ENCODE data around the gene HSD11B2. TPM values are rescaled to one million over a fixed set of nuclear protein-coding genes. Genes with fewer than 3 reads are reported as not detected.

Gene HSD11B2
- total and polyA plus RNA-seq, 8 donors, result 1.4 to 11.3 (median 6.3) TPM

GRCh38 chr16:67482233-67482924 lies 51.5 kb downstream of the HSD11B2 start:
- peaks cover 8 to 34% (median 13%) of the 10 kb centered on the region in 3 donors for H3K4me1 ChIP-seq

GRCh38 chr16:67483150-67483549 lies 52.2 kb downstream of the HSD11B2 start, which contains the start of gene AGRP:
Gene AGRP, minus strand, starts transcription at chr16:67483547. Its CDS starts 149 bp downstream, at chr16:67483398.
- DNase-seq (peak in 1 of 6 donors; percentile 42), FAIRE-seq (no peak), ATAC-seq (no peak)
- H3K27me3 ChIP-seq, result no peaks in the 10 kb centered on the region
- 94 to 97% methylated on average over 6 of the region's 6 CpGs for WGBS, 2 donors
- H3K9me3 ChIP-seq, result no peaks in the 10 kb centered on the region
- H3K36me3 ChIP-seq, result peaks cover 0 to 8% (median 0%) of the 10 kb centered on the region in 3 donors
- intact Hi-C loops (cut with DNase I), result no loop called here
- H3K4me3 ChIP-seq, result no peak within 1 kb of the TSS
- H3K4me1 ChIP-seq, result peaks cover 8 to 28% (median 11%) of the 10 kb centered on the region in 3 donors
- no peak within 1 kb of the TSS for H3K27ac ChIP-seq
- TF ChIP-seq CTCF (IDR thresholded peaks at IDR 0.05), result no peak

More at GRCh38 chr16:67482233-67482924, 51.5 kb downstream of the HSD11B2 start:
- intact Hi-C loops (cut with DNase I), result no loop called here
- 80 to 82% methylated on average over 25 of the region's 25 CpGs for WGBS, 2 donors
- H3K36me3 ChIP-seq, result peaks cover 0 to 8% (median 0%) of the 10 kb centered on the region in 3 donors
- TF ChIP-seq CTCF (IDR thresholded peaks at IDR 0.05), result no peak
- no peaks in the 10 kb centered on the region for H3K27me3 ChIP-seq
- DNase-seq, result peak in 1 of 6 donors; percentile 37
- peak overlapping the region in 3 of 4 donors; percentile 78 to 97 (median 91) for H3K4me3 ChIP-seq
- FAIRE-seq, result no peak
- ATAC-seq, result no peak
- no peaks in the 10 kb centered on the region for H3K9me3 ChIP-seq
- peak overlapping the region in 2 of 4 donors; percentile 52 to 55 for H3K27ac ChIP-seq

- peaks cover 0 to 8% (median 0%) of the 10 kb centered on the region in 3 donors for H3K36me3 ChIP-seq
- H3K4me1 ChIP-seq, result peaks cover 8 to 26% (median 11%) of the 10 kb centered on the region in 3 donors
- no peaks in the 10 kb centered on the region for H3K27me3 ChIP-seq
- H3K4me3 ChIP-seq, result no peak overlapping the region
- H3K27ac ChIP-seq, result no peak overlapping the region
- intact Hi-C loops (cut with DNase I), result no loop called here
- DNase-seq (no peak), FAIRE-seq (no peak), ATAC-seq (no peak)
- H3K9me3 ChIP-seq, result no peaks in the 10 kb centered on the region
- TF ChIP-seq CTCF (IDR thresholded peaks at IDR 0.05), result no peak
- 80% methylated on average over 12 of the region's 12 CpGs for WGBS, 2 donors
These were observed 53.0 kb downstream of the HSD11B2 start for GRCh38 chr16:67483731-67484525.

GRCh38 chr16:67486805-67487204 lies 55.9 kb downstream of the HSD11B2 start:
- peaks cover 8 to 24% (median 11%) of the 10 kb centered on the region in 3 donors for H3K4me1 ChIP-seq
- H3K4me3 ChIP-seq, result no peak overlapping the region
- TF ChIP-seq CTCF (IDR thresholded peaks at IDR 0.05), result no peak
- H3K36me3 ChIP-seq, result peaks cover 0 to 8% (median 0%) of the 10 kb centered on the region in 3 donors
- no peak overlapping the region for H3K27ac ChIP-seq
- H3K27me3 ChIP-seq, result no peaks in the 10 kb centered on the region
- ATAC-seq, result no peak
- no peaks in the 10 kb centered on the region for H3K9me3 ChIP-seq
- FAIRE-seq, result no peak
- intact Hi-C loops (cut with DNase I), result no loop called here
- no peak for DNase-seq
- WGBS, 2 donors, result 78 to 84% methylated on average over 3 of the region's 3 CpGs

Other genes with a start within 250 kb of the HSD11B2 start
- gene MATCAP1, start 247.2 kb upstream of the HSD11B2 start, total RNA-seq, result 10 to 100 TPM in 3 of 6 donors, 1 to 10 TPM in 3; 4.8 to 22.3 (median 10.4) TPM
- 10 to 100 TPM; 51.2 to 55.6 TPM for gene MATCAP1, start 247.2 kb upstream of the HSD11B2 start, polyA plus RNA-seq
- 1 to 10 TPM in 3 of 6 donors, under 1 TPM in 3; 0.67 to 2.3 (median 1.2) TPM for gene EXOC3L1, start 241.0 kb upstream of the HSD11B2 start, total RNA-seq
- 1 to 10 TPM; 5.2 to 6.2 TPM for gene EXOC3L1, start 241.0 kb upstream of the HSD11B2 start, polyA plus RNA-seq
- gene E2F4, start 239.0 kb upstream of the HSD11B2 start, total RNA-seq, result 10 to 100 TPM; 14.8 to 27.7 (median 19.3) TPM
- gene E2F4, start 239.0 kb upstream of the HSD11B2 start, polyA plus RNA-seq, result 10 to 100 TPM; 54.9 to 61.3 TPM
- 10 to 100 TPM; 14.6 to 23.7 (median 23.0) TPM for gene ELMO3, start 232.0 kb upstream of the HSD11B2 start, total RNA-seq
- gene ELMO3, start 232.0 kb upstream of the HSD11B2 start, polyA plus RNA-seq, result 10 to 100 TPM; 41.0 to 52.4 TPM
- gene TMEM208, start 204.0 kb upstream of the HSD11B2 start, total RNA-seq, result 10 to 100 TPM; 19.2 to 31.2 (median 26.0) TPM
- 10 to 100 TPM; 83.4 to 96.6 TPM for gene TMEM208, start 204.0 kb upstream of the HSD11B2 start, polyA plus RNA-seq
- gene FHOD1, start 183.6 kb upstream of the HSD11B2 start, total RNA-seq, result 10 to 100 TPM in 2 of 6 donors, 1 to 10 TPM in 4; 7.8 to 20.8 (median 8.8) TPM
- 10 to 100 TPM; 34.0 to 41.2 TPM for gene FHOD1, start 183.6 kb upstream of the HSD11B2 start, polyA plus RNA-seq
- gene SLC9A5, start 182.1 kb upstream of the HSD11B2 start, total RNA-seq, result under 1 TPM; 0.22 to 0.69 (median 0.48) TPM
- 1 to 10 TPM; 1.3 to 1.5 TPM for gene SLC9A5, start 182.1 kb upstream of the HSD11B2 start, polyA plus RNA-seq
- 1 to 10 TPM; 3.5 to 8.1 (median 5.2) TPM for gene PLEKHG4, start 151.6 kb upstream of the HSD11B2 start, total RNA-seq
- gene PLEKHG4, start 151.6 kb upstream of the HSD11B2 start, polyA plus RNA-seq, result 10 to 100 TPM; 17.2 to 28.5 TPM
- gene KCTD19, start 104.4 kb upstream of the HSD11B2 start, total RNA-seq, result under 1 TPM in 4 of 6 donors, not detected in 2; 0.09 to 0.56 (median 0.36) TPM
- under 1 TPM; 0.42 to 0.70 TPM for gene KCTD19, start 104.4 kb upstream of the HSD11B2 start, polyA plus RNA-seq
- gene LRRC36, start 104.3 kb upstream of the HSD11B2 start, total RNA-seq, result 1 to 10 TPM; 1.3 to 2.7 (median 2.1) TPM
- 10 to 100 TPM in 1 of 2 donors, 1 to 10 TPM in 1; 4.2 to 16.4 TPM for gene LRRC36, start 104.3 kb upstream of the HSD11B2 start, polyA plus RNA-seq
- gene TPPP3, start 37.6 kb upstream of the HSD11B2 start, total RNA-seq, result 10 to 100 TPM in 2 of 6 donors, 1 to 10 TPM in 4; 4.5 to 30.3 (median 7.1) TPM
- 10 to 100 TPM; 30.1 to 76.2 TPM for gene TPPP3, start 37.6 kb upstream of the HSD11B2 start, polyA plus RNA-seq
- gene ZDHHC1, start 14.6 kb upstream of the HSD11B2 start, total RNA-seq, result 10 to 100 TPM in 2 of 6 donors, 1 to 10 TPM in 4; 8.1 to 11.3 (median 9.7) TPM
- gene ZDHHC1, start 14.6 kb upstream of the HSD11B2 start, polyA plus RNA-seq, result 10 to 100 TPM; 11.2 to 15.2 TPM
- gene ATP6V0D1, start 50.0 kb downstream of the HSD11B2 start, total RNA-seq, result 10 to 100 TPM; 22.8 to 47.7 (median 32.3) TPM
- 10 to 100 TPM; 17.4 to 54.0 TPM for gene ATP6V0D1, start 50.0 kb downstream of the HSD11B2 start, polyA plus RNA-seq
- not detected for gene AGRP, start 52.4 kb downstream of the HSD11B2 start, total RNA-seq
- under 1 TPM in 1 of 2 donors, not detected in 1; 0.23 TPM for gene AGRP, start 52.4 kb downstream of the HSD11B2 start, polyA plus RNA-seq
- 10 to 100 TPM; 31.8 to 53.8 (median 34.0) TPM for gene RIPOR1, start 97.7 kb downstream of the HSD11B2 start, total RNA-seq
- 10 to 100 TPM; 43.3 to 49.1 TPM for gene RIPOR1, start 97.7 kb downstream of the HSD11B2 start, polyA plus RNA-seq
- gene CTCF, start 131.4 kb downstream of the HSD11B2 start, total RNA-seq, result 10 to 100 TPM; 15.6 to 25.2 (median 17.0) TPM
- 10 to 100 TPM; 13.3 to 18.9 TPM for gene CTCF, start 131.4 kb downstream of the HSD11B2 start, polyA plus RNA-seq
- 1 to 10 TPM in 5 of 6 donors, under 1 TPM in 1; 0.75 to 2.3 (median 1.3) TPM for gene CARMIL2, start 214.0 kb downstream of the HSD11B2 start, total RNA-seq
- 1 to 10 TPM; 2.5 to 4.3 TPM for gene CARMIL2, start 214.0 kb downstream of the HSD11B2 start, polyA plus RNA-seq
- gene ACD, start 229.1 kb downstream of the HSD11B2 start, total RNA-seq, result 10 to 100 TPM in 2 of 6 donors, 1 to 10 TPM in 4; 6.6 to 10.8 (median 9.7) TPM
- 10 to 100 TPM; 16.9 to 29.0 TPM for gene ACD, start 229.1 kb downstream of the HSD11B2 start, polyA plus RNA-seq
- 10 to 100 TPM in 4 of 6 donors, 1 to 10 TPM in 2; 8.6 to 18.2 (median 15.7) TPM for gene PARD6A, start 229.8 kb downstream of the HSD11B2 start, total RNA-seq
- gene PARD6A, start 229.8 kb downstream of the HSD11B2 start, polyA plus RNA-seq, result 10 to 100 TPM; 11.6 to 14.3 TPM
- gene ENKD1, start 235.6 kb downstream of the HSD11B2 start, total RNA-seq, result 10 to 100 TPM; 24.3 to 60.1 (median 44.2) TPM
- gene ENKD1, start 235.6 kb downstream of the HSD11B2 start, polyA plus RNA-seq, result 100 to 1,000 TPM; 150 to 171 TPM
- 1 to 10 TPM; 1.4 to 4.1 (median 2.4) TPM for gene C16orf86, start 235.7 kb downstream of the HSD11B2 start, total RNA-seq
- 1 to 10 TPM; 5.7 to 7.6 TPM for gene C16orf86, start 235.7 kb downstream of the HSD11B2 start, polyA plus RNA-seq